H9 (cell line): Measurements from ENCODE around the gene GALNT2. TPM values are rescaled to one million over a fixed set of nuclear protein-coding genes. Genes with fewer than 3 reads are reported as not detected.

Experiments used
- DNase-seq: peaks from one replicate; pipeline ENCODE4 v3.0.0-alpha.2; 2017
- H2AFZ ChIP-seq: one replicate; pipeline ENCODE4 v1.6.1; 2013; ENCODE audit warnings: mild to moderate bottlenecking, low read length, control low read depth, moderate library complexity
- H2AK5ac ChIP-seq: 2 replicates; pipeline ENCODE4 v1.6.1; 2013; ENCODE audit warnings: low read length, control low read depth, mixed read lengths; ENCODE audit not compliant: insufficient read length
- H2BK120ac ChIP-seq: one replicate; pipeline ENCODE4 v1.6.1; 2013; ENCODE audit warnings: low read depth, mild to moderate bottlenecking, low read length, control low read depth, inconsistent platforms; ENCODE audit not compliant: poor library complexity, severe bottlenecking
- H2BK12ac ChIP-seq: 2 replicates; pipeline ENCODE4 v1.6.1; 2013; ENCODE audit warnings: low read length, control low read depth, mixed read lengths, low read depth; ENCODE audit not compliant: insufficient read length
- H2BK15ac ChIP-seq: 2 replicates; pipeline ENCODE4 v1.6.1; 2013; ENCODE audit warnings: low read depth, low read length, control low read depth
- H2BK20ac ChIP-seq: one replicate; pipeline ENCODE4 v1.6.1; 2013; ENCODE audit warnings: low read depth, mild to moderate bottlenecking, low read length, control low read depth, inconsistent platforms; ENCODE audit not compliant: poor library complexity, severe bottlenecking
- H2BK5ac ChIP-seq: 2 replicates; pipeline ENCODE4 v1.6.1; 2013; ENCODE audit warnings: low read length, control low read depth, mixed read lengths; ENCODE audit not compliant: insufficient read length
- H3K14ac ChIP-seq: 2 replicates; pipeline ENCODE4 v1.6.1; 2013; ENCODE audit warnings: low read length, control low read depth; ENCODE audit not compliant: insufficient read depth
- H3K18ac ChIP-seq: 2 replicates; pipeline ENCODE4 v1.6.1; 2013; ENCODE audit warnings: low read depth, mild to moderate bottlenecking, mixed read lengths, low read length, control low read depth; ENCODE audit not compliant: insufficient read length
- H3K23ac ChIP-seq: 2 replicates; pipeline ENCODE4 v1.6.1; 2013; ENCODE audit warnings: low read length, control low read depth, mixed read lengths, low read depth; ENCODE audit not compliant: insufficient read length
- H3K23me2 ChIP-seq: 2 replicates; pipeline ENCODE4 v1.6.1; 2013; ENCODE audit warnings: low read depth, mild to moderate bottlenecking, mixed read lengths, low read length, control low read depth; ENCODE audit not compliant: insufficient read length, poor library complexity, severe bottlenecking
- H3K27ac ChIP-seq: 2 replicates; pipeline ENCODE4 v1.5.1; 2013; ENCODE audit warnings: low read length, control low read depth, mixed read lengths, low read depth; ENCODE audit not compliant: insufficient read length
- H3K27me3 ChIP-seq: 2 replicates; pipeline ENCODE4 v1.6.1; 2013; ENCODE audit warnings: low read length, control low read depth, inconsistent platforms; ENCODE audit not compliant: insufficient read depth
- H3K4ac ChIP-seq: 2 replicates; pipeline ENCODE4 v1.6.1; 2013; ENCODE audit warnings: low read depth, mild to moderate bottlenecking, control low read depth, inconsistent platforms, low read length, moderate library complexity
- H3K4me1 ChIP-seq: 2 replicates; pipeline ENCODE4 v1.6.1; 2013; ENCODE audit warnings: low read length, control low read depth, inconsistent platforms; ENCODE audit not compliant: insufficient read depth
- H3K4me2 ChIP-seq: 2 replicates; pipeline ENCODE4 v1.6.1; 2013; ENCODE audit warnings: low read length, control low read depth, mixed read lengths; ENCODE audit not compliant: insufficient read length, insufficient read depth
- H3K56ac ChIP-seq: 2 replicates; pipeline ENCODE4 v1.6.1; 2013; ENCODE audit warnings: low read depth, mild to moderate bottlenecking, mixed read lengths, low read length, control low read depth; ENCODE audit not compliant: insufficient read length
- H3K79me1 ChIP-seq: 2 replicates; pipeline ENCODE4 v1.6.1; 2013; ENCODE audit warnings: low read depth, mild to moderate bottlenecking, moderate library complexity, low read length, control low read depth, inconsistent platforms; ENCODE audit not compliant: insufficient read depth, poor library complexity, severe bottlenecking
- H3K79me2 ChIP-seq: 2 replicates; pipeline ENCODE4 v1.6.1; 2013; ENCODE audit warnings: low read length, control low read depth, inconsistent platforms; ENCODE audit not compliant: insufficient read depth
- H3K9ac ChIP-seq: 2 replicates; pipeline ENCODE4 v1.6.1; 2013; ENCODE audit warnings: low read length, control low read depth, mixed read lengths; ENCODE audit not compliant: insufficient read length; ENCODE audit errors: extremely low read depth
- H3K9me3 ChIP-seq: one replicate; pipeline ENCODE4 v1.6.1; 2013; ENCODE audit warnings: low read depth, low read length, inconsistent platforms; ENCODE audit not compliant: control insufficient read depth
- H3T11ph ChIP-seq: one replicate; pipeline ENCODE4 v1.6.1; 2013; ENCODE audit warnings: mild to moderate bottlenecking, low read length, control low read depth, inconsistent platforms
- H4K20me1 ChIP-seq: one replicate; pipeline ENCODE4 v1.6.1; 2013; ENCODE audit not compliant: control insufficient read depth, insufficient read length, insufficient read depth
- H4K5ac ChIP-seq: 2 replicates; pipeline ENCODE4 v1.6.1; 2013; ENCODE audit warnings: low read depth, mild to moderate bottlenecking, mixed read lengths, low read length, control low read depth; ENCODE audit not compliant: insufficient read length
- H4K8ac ChIP-seq: replicated peaks from 2 replicates; pipeline ENCODE4 v1.6.1; 2013; ENCODE audit warnings: low read length, control low read depth, mixed read lengths, low read depth; ENCODE audit not compliant: insufficient read length
- H4K91ac ChIP-seq: 2 replicates; pipeline ENCODE4 v1.6.1; 2013; ENCODE audit warnings: low read depth, mild to moderate bottlenecking, moderate library complexity, mixed read lengths, low read length, control low read depth; ENCODE audit not compliant: insufficient read length
- H3K27ac Mint-ChIP-seq, 3 experiments: 2 replicates in 2 of 3; 3 replicates in 1 of 3; pipeline ENCODE4 v1.8.0; 2020 to 2021; ENCODE audit warnings: mixed read lengths in 3 of 3, mild to moderate bottlenecking in 1 of 3, moderate library complexity in 1 of 3
- H3K27me3 Mint-ChIP-seq: 2 replicates; pipeline ENCODE4 v1.8.0; 2021; ENCODE audit warnings: low read depth, mild to moderate bottlenecking, moderate library complexity, mixed read lengths
- H3K36me3 Mint-ChIP-seq, 3 experiments: 2 replicates in 2 of 3; 3 replicates in 1 of 3; pipeline ENCODE4 v1.8.0; 2020 to 2021; ENCODE audit warnings: low read depth in 3 of 3, mixed read lengths in 3 of 3; ENCODE audit not compliant: insufficient read depth in 1 of 3
- H3K4me1 Mint-ChIP-seq, 2 experiments: 2 replicates each; pipeline ENCODE4 v1.8.0; 2020; ENCODE audit warnings: mixed read lengths in 2 of 2
- H3K4me3 Mint-ChIP-seq, 2 experiments: 2 replicates in 1 of 2; 3 replicates in 1 of 2; pipeline ENCODE4 v1.8.0; 2020 to 2021; ENCODE audit warnings: mild to moderate bottlenecking in 2 of 2, mixed read lengths in 2 of 2, moderate library complexity in 1 of 2
- H3K9me3 Mint-ChIP-seq, 2 experiments: 2 replicates in 1 of 2; 3 replicates in 1 of 2; pipeline ENCODE4 v1.8.0; 2020; ENCODE audit warnings: mild to moderate bottlenecking in 2 of 2, mixed read lengths in 2 of 2, moderate library complexity in 1 of 2
- WGBS: extraction: QIAGEN DNeasy Blood & Tissue Kit; methylation state at CpG from one replicate; pipeline ENCODE4 v1.1.7; 2013; ENCODE audit warnings: missing lambda C conversion rate, low lambda C conversion rate, mixed read lengths; ENCODE audit not compliant: insufficient read length; ENCODE audit errors: extremely low coverage; 5-methylcytosine and 5-hydroxymethylcytosine counted together
- total RNA-seq: library from RNA; stranded (reverse); gene quantifications from 2 replicates; pipeline ENCODE4 v1.2.1, GENCODE V29; 2021
- TF ChIP-seq, protein P1 (sequence below): fragments of 200-600 bp; sonication (generic); conservative IDR thresholded peaks from 3 replicates; pipeline ENCODE4 v1.8.0; 2021; ENCODE audit warnings: antibody characterized with exemption, mild to moderate bottlenecking

GALNT2 gene
- total RNA-seq, 1 experiment from 2014 or later = 57.6 TPM

- Histone ChIP-seq H3K9ac (no peak overlapping the region), H2AK5ac (no peak overlapping the region), H4K20me1 (no peaks in the 10 kb centered on the region), H2BK20ac (no peak overlapping the region), H3K27me3 (no peaks in the 10 kb centered on the region; the same call in 1 of the 2 replicates), H4K91ac (no peak overlapping the region), H3K14ac (no peak overlapping the region), H4K5ac (no peak overlapping the region), H3K23me2 (no peaks in the 10 kb centered on the region), H3K79me1 (no peaks in the 10 kb centered on the region), H4K8ac (no peak overlapping the region), H3K9me3 (no peaks in the 10 kb centered on the region), H3K23ac (no peak overlapping the region), H2BK5ac (no peak overlapping the region), H3K4me1 (no peaks in the 10 kb centered on the region), H3K79me2 (no peaks in the 10 kb centered on the region), H3T11ph (no peak overlapping the region), H2BK15ac (no peak overlapping the region), H2BK120ac (no peak overlapping the region), H3K4me2 (no peak overlapping the region), H3K27ac (no peak overlapping the region), H3K4ac (no peak overlapping the region), H2BK12ac (no peak overlapping the region), H2AFZ (no peak overlapping the region), H3K56ac (no peak overlapping the region), H3K18ac (no peak overlapping the region)
- Mint-ChIP-seq H3K27ac (no peak overlapping the region), H3K36me3 (peaks cover 16 to 24% (median 20%) of the 10 kb centered on the region in 3 experiments), H3K4me1 (peaks cover 11 to 18% of the 10 kb centered on the region in 2 experiments), H3K4me3 (no peak overlapping the region), H3K9me3 (peaks cover 7 to 11% of the 10 kb centered on the region in 2 experiments; a peak in 3 of 5 replicates), H3K27me3 (no peaks in the 10 kb centered on the region)
- whole genome bisulfite sequencing = no CpG with 5 or more reads among the region's 5 CpGs
- DNase-seq = no peak
- TF ChIP-seq, protein P1, sequence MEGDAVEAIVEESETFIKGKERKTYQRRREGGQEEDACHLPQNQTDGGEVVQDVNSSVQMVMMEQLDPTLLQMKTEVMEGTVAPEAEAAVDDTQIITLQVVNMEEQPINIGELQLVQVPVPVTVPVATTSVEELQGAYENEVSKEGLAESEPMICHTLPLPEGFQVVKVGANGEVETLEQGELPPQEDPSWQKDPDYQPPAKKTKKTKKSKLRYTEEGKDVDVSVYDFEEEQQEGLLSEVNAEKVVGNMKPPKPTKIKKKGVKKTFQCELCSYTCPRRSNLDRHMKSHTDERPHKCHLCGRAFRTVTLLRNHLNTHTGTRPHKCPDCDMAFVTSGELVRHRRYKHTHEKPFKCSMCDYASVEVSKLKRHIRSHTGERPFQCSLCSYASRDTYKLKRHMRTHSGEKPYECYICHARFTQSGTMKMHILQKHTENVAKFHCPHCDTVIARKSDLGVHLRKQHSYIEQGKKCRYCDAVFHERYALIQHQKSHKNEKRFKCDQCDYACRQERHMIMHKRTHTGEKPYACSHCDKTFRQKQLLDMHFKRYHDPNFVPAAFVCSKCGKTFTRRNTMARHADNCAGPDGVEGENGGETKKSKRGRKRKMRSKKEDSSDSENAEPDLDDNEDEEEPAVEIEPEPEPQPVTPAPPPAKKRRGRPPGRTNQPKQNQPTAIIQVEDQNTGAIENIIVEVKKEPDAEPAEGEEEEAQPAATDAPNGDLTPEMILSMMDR = no peak
Observed at GRCh38 chr1:230237805-230238204, 170.8 kb downstream of the GALNT2 start.
